ENCODE measurements around the gene POMC.
A peak's percentile ranks its signal among the peaks of the same experiment; 100 is the strongest.
"Not testable (repeated sequence)": the region's sequence is repeated elsewhere in the genome, so short reads cannot be mapped to it uniquely, and the experiment has no call there.

The POMC gene

GRCh38 chr2:25131567-25132298 is 36.6 kb downstream of the POMC start:
- TF ChIP-seq, protein P1, sequence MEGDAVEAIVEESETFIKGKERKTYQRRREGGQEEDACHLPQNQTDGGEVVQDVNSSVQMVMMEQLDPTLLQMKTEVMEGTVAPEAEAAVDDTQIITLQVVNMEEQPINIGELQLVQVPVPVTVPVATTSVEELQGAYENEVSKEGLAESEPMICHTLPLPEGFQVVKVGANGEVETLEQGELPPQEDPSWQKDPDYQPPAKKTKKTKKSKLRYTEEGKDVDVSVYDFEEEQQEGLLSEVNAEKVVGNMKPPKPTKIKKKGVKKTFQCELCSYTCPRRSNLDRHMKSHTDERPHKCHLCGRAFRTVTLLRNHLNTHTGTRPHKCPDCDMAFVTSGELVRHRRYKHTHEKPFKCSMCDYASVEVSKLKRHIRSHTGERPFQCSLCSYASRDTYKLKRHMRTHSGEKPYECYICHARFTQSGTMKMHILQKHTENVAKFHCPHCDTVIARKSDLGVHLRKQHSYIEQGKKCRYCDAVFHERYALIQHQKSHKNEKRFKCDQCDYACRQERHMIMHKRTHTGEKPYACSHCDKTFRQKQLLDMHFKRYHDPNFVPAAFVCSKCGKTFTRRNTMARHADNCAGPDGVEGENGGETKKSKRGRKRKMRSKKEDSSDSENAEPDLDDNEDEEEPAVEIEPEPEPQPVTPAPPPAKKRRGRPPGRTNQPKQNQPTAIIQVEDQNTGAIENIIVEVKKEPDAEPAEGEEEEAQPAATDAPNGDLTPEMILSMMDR (IDR thresholded peaks at IDR 0.05; ENCODE audit: extremely low read depth, missing control alignments) = no peak
- DNase-seq (ENCODE audit: low spot score) = peak; percentile 43

GRCh38 chr2:25131253-25131566 is 37.2 kb downstream of the POMC start:
- TF ChIP-seq, protein P1 (IDR thresholded peaks at IDR 0.05; ENCODE audit: extremely low read depth, missing control alignments) = no peak
- no peak for DNase-seq (ENCODE audit: low spot score)

DNA sequence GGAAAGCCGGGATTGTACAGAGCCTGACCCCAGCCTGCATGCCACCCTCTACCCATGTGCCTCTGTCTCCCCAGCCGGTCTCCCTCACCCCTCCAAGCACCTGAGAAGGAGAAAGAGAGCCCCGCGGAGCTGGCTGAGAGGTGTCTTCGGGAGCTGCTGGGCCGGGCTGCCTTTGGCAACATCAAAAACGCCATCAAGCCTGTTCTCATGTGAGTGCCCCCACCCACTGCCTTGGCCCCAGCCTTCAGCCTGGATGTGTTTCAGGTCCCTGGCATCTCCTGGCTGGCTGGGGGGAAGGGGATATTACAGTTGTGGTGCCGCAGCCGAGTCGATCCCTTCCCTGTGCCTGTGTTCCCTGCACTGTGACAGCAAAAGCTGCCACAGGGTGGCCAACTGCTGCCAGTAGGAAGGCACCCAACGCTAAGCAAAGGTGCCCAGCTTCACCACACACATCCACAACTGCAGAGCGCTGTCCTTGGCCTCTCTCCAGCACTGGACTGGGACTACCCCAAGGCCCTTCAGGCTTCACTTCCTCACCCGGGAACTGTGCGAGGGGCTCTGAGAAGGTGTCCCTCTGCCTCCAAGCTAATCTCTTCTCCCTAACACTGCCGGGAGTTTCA is 38.4 kb downstream of the POMC start:
- TF ChIP-seq, protein P1 (IDR thresholded peaks at IDR 0.05; ENCODE audit: extremely low read depth, missing control alignments) = no peak
- DNase-seq (ENCODE audit: low spot score) = no peak

GRCh38 chr2:25127646-25128045 is 40.7 kb downstream of the POMC start:
- DNase-seq (ENCODE audit: low spot score) = no peak
- TF ChIP-seq, protein P1 (IDR thresholded peaks at IDR 0.05; ENCODE audit: extremely low read depth, missing control alignments) = no peak

DNA sequence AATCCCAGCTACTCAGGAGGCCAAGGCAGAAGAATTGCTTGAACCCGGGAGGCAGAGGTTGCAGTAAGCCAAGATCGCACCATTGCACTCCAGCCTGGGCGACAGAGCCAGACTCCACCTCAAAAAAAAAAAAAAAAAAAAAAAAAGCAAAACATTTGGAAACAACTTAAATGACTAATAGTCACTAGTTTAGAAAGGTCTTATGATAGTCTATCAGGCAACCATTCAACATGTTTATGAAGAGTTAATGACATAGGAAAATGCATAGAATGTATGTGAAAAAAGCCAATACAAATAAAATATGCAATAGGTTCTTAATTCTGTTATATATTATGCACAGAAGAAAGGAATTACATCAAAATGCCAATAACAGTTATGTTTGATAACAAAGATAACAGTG is 41.3 kb downstream of the POMC start:
- DNase-seq (ENCODE audit: low spot score) = not testable (repeated sequence)

DNA sequence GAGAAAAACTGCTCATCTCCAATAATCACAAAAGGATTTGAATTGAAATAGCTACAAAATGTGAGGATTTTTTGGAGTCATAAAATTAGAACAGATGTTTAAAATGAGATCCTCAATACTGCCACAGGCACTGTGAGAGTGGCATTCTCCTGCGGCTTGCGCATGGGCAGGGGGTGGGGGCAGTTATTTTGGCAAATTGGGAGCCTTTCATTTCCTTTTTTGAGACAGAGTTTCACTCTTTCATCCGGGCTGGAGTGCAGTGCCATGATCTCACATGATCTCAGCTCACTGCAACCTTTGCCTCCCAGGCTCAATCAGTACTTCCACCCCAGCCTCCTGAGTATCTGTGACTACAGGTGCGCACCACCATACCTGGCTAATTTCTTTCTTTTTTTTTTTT is 42.4 kb downstream of the POMC start:
- DNase-seq (ENCODE audit: low spot score) = no peak
- TF ChIP-seq, protein P1 (IDR thresholded peaks at IDR 0.05; ENCODE audit: extremely low read depth, missing control alignments) = no peak

DNA sequence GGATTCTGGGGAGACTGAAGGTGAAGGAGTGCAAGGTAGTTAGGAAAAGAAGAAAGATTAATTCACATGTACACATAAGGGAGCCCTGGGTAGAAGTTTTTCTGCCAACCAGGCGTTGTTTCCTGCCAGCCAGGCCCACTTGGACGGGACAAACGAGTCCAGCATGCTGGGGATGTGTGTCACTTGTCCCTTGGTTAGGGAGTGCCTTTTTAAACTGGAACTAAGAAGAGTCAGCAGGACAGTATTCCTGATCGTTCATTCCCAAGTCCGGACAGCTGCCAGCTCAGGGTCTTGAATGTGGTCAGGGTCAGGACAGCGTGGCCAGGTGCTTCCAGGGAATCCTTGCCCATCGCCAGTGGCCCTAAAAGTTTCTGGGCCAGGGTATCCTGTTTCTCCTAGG is 43.2 kb downstream of the POMC start:
- DNase-seq (ENCODE audit: low spot score) = no peak
- TF ChIP-seq, protein P1 (IDR thresholded peaks at IDR 0.05; ENCODE audit: extremely low read depth, missing control alignments) = no peak

- no peak for DNase-seq (ENCODE audit: low spot score)
Measured at GRCh38 chr2:25123682-25124081, 44.7 kb downstream of the POMC start.

More at GRCh38 chr2:25123682-25124081, 44.7 kb downstream of the POMC start:
- TF ChIP-seq, protein P1 (IDR thresholded peaks at IDR 0.05; ENCODE audit: extremely low read depth, missing control alignments) = no peak

Data from GM20000 (cell line).